NCI-H2227 treated with DMSO at 0.1 percent for 48 hours (cell line): ENCODE measurements around the gene TNFRSF1B.
A peak's percentile ranks its signal among the peaks of the same experiment; 100 is the strongest.

ENCODE experiments used
- DNase-seq: peaks from one replicate; lab custom pipeline; 2025; lab: John Stamatoyannopoulos, UW

TNFRSF1B gene

DNA sequence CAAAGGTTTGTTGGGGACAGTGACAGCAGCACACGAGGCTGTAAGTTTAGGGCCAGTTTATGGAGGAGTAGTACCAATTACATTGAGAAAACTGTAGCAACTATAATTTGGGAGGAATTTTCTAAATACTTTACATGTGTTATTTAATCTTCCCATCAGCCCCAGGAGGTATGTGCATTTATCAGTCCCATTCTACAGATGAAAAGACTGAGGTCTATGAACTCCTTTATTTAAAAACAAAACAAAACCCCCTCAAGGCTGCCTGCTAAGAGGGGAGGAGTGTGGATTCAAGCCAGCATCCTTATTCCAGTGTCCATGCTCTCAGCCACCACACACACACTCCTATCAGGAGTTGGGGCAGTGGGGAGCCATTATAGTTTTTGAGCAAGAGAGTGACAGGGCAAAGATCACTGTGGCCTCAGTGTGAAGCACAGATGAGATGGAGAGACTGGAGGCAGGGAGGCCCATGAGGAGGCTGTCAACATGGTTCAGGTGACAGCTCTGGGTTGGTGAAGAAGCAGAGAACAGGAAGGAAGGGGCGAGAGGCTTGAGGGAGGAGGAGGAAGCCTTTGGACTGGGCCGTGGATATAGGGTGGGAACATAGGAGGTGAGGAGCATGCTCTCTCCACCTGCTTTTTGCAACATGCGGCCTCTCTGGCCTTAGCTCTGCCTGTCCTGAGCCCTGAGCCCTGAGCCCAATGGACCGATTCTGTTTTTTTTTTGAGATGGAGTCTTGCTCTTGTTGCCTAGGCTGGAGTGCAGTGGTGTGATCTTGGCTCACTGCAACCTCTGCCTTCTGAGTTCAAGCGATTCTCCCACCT, 9.7 kb downstream of the TNFRSF1B start:
- DNase-seq: no peak

GRCh38 chr1:12177156-12177998, 10.6 kb downstream of the TNFRSF1B start:
- DNase-seq: no peak

- no peak for DNase-seq
These were observed 11.2 kb downstream of the TNFRSF1B start for GRCh38 chr1:12177999-12178441.

DNA sequence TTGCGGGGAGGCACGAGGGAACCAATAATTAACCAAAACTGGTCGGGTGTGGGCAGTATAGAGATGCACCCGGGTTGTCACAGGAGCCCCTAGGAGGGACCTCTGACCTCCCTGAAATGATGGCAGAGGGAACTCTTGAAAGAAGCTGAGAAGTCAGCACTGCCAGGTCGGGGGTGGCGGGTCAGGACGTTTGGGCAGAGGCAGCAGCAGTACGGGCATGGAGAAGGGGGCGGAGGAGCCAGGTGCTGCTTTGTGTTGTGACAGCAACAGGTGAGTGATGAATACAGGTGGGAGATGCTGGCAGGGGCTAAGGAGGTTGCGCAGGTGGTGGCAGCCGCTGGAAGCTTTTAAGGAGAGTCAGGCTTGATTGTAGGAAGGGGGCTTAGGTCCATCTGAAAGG, 11.7 kb downstream of the TNFRSF1B start:
- no peak for DNase-seq

GRCh38 chr1:12179111-12179519, 12.3 kb downstream of the TNFRSF1B start:
- no peak for DNase-seq

- DNase-seq: no peak
These were observed 12.9 kb downstream of the TNFRSF1B start for GRCh38 chr1:12179676-12180075.

GRCh38 chr1:12180315-12180714, 13.5 kb downstream of the TNFRSF1B start:
- DNase-seq: no peak

DNA sequence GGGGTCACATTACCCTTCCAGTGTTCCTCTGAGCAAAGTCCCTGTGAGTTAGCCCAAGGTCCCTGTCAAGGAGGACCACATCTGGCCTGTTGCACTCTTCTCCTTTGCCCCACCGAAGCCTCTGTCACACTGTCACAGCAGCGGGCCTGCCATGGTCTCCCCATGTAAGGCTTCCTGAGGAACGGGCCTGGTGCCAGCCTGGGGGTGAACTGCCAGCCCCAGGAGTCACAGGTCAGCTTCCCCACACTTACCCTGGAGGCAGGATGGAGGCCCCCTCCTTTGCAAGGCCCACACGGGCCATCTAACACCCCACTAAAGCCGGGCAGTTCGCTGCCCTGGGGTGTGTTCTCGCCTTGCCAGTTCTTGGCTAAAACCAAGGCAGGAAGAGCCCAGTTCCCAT, 14.1 kb downstream of the TNFRSF1B start:
- no peak for DNase-seq

DNA sequence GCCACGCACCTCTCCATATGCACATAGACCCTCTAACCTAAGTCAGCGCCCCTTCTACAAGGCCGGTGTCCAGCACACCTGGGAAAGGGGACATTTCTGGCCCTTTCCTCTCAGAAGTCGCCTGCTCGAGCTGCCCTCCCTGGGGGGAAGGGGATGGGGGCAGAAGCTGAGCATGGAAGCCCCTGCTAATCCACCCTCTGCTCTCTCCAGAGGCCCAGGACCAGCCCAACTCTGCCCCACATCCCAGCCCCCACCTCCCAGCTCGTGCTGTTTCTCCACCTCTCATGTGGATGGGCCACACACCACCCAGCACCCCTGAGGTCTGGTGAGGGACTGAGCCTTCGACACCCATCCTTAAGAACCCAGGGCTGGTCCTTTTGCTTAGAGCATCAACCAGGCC, 14.8 kb downstream of the TNFRSF1B start:
- no peak for DNase-seq

DNA sequence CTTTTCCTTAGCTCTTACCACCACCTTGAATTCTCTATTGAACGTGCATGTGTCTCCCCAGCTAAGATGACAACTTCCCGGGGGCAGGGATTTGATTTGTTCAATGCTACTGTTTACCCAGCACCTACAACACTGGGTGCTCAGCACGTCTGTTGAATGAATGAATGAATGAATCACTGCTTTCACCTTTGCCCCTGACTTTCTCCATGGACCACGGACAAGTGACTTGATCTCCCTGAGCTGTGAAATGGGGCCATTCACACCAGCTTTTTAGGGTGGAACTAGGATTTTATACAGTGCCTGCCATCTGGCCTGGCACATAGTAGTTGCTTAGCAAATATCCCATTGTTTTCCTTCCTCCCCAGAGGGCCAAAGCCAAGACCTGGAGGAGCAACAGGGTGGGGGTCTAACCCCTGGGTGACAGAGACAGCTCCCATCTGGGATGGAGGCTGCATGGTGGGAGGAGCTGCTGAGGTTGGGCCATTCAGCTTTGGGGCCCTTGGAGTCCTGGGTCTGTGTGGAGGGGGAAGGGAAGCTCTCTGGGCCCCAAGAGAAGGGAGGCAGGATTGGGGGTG, 15.7 kb downstream of the TNFRSF1B start:
- no peak for DNase-seq

GRCh38 chr1:12183095-12183794, 16.5 kb downstream of the TNFRSF1B start:
- no peak for DNase-seq

- no peak for DNase-seq
These were observed 17.4 kb downstream of the TNFRSF1B start for GRCh38 chr1:12184008-12184681.

GRCh38 chr1:12185036-12185917, 18.5 kb downstream of the TNFRSF1B start:
- DNase-seq: no peak

DNA sequence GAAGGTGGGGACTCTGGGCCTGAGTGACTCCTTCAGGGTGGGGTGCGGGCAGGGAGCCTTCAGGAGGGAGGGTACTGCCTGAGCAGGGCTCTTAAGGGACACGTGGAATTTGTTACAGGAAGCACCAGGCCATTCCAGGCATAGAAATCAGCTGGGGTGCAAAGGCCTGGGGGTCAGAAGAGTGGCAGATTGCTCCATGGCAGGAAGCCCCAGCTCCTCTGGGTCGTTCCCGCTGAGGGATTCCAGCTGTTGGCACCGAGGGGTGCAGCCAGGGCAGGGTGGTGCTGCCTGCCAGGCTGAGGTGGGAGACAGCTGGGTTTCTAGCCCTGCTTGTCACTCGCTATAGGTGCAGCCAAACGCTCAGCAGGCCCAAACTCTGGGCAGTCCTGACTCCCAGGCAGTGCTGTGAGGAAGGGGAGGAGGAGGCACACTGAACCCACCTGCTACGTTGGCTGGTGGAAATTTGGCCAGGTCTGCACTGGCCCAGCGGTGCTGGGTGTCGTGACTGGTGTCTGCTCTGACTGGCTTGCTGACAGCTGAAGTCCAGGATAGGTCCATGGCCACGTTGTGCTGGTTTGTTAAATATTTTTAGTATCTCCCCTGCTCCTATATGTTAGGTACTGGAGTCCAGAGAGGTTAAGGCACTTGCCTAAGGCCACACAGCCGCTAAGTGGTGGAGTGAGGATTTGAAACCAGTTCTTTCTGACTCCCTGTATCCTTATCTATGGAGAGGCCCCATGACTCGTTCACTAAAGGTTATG, 19.3 kb downstream of the TNFRSF1B start:
- DNase-seq: no peak

DNA sequence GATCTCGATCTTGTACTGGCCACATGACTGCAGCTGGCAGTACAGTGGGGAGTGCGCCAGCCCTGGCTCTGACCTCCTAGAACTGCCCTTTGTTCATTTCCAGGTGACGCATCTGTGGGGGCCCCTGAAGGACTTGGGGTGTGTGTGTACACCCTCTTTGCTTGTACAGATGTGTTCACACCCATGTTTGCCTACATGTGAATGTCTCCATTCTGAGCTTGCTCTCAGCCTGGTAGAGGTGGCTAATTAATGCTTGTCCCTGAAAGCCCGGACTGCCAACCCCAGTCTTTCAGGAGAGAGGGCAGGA, 19.8 kb downstream of the TNFRSF1B start:
- no peak for DNase-seq

DNA sequence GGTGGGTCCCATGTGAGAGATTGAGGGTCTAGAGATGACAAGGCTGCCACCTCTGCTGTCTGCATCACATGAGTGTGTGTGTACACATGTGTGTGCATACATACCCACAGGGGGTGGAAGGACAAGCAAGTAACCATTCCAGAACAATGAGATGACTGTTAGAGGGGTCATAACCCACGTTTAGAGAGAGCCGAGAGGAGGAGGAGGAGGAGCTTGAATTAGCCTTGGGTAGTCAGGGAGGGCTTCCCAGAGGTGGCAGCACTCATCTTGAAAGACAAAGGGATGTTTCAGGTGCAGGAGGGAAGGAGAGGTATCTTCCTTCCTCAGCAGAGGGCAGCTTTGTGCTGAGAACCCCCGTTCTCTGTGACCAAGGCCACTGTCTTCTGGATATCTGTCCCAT, 21.3 kb downstream of the TNFRSF1B start:
- DNase-seq: no peak

DNA sequence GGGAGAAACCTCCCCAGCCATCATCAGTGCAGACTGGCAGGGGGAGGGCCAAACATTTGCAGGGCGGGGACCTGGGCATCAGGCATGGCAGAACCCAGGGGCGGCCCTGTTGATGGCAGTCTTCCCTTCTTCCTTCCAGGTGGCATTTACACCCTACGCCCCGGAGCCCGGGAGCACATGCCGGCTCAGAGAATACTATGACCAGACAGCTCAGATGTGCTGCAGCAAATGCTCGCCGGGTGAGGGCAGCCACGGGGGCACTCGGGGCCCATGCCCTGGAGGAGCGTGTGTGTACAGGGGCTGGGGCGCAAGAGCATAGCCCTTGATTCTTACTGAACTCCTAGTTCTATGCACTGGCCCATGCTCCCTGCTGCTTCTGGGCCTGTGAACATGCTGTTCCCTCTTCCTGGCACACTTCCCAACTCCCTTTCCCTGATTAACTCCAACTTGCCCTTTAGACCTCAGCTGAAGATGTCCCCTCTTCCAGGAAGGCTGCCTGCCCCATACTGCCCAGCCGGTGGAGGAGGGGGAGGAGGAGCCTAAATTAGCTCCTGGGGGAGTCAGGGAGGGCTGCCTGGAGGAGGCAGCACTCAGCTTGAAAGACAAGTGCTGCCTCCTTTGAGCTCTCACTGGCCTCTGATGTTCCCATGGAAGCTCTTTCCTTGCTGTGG, 22.0 kb downstream of the TNFRSF1B start:
- no peak for DNase-seq

GRCh38 chr1:12189328-12189682, 22.5 kb downstream of the TNFRSF1B start:
- no peak for DNase-seq

DNA sequence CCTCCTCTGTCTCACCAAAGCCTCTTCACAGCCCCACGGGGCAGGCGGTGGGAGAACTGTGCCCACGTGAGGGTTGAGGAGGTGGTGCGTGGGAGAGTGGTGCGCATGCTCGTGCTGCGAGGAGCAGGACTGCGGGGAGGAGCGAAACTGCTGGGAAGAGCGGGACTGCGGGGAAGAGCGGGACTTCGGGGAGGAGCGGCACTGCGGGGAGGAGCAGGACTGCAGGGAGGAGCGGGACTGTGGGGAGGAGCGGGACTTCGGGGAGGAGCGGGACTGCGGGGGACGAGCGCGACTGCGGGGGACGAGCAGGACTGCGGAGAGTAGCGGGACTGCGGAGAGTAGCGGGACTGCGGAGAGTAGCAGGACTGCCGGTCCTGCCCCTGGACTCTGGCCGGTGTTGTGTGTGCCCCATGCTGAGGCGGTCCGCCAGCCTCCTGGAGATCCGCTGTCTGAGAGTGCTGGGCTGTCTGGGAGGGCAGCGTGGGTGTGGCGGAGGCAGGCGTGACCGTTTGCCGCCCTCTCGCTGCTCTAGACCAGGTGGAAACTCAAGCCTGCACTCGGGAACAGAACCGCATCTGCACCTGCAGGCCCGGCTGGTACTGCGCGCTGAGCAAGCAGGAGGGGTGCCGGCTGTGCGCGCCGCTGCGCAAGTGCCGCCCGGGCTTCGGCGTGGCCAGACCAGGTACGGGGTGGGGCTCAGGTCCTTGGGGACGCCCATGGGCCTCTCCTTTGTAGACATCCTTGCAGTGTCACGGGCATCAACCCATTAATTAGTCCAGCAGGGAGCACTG, 24.6 kb downstream of the TNFRSF1B start:
- DNase-seq: peak; percentile 48
